Measurements from ENCODE around the gene ZNF793.

- TF ChIP-seq PATZ1 (CRISPR knock-in tag; IDR thresholded peaks at IDR 0.05; ENCODE audit: borderline replicate concordance) (no peak), ZC3H10 (CRISPR knock-in tag; IDR thresholded peaks at IDR 0.05) (no peak)
Measured at GRCh38 chr19:37468961-37469777, 37.6 kb upstream of the ZNF793 start, which contains the start of gene ZNF570.
